GM19328 (cell line): ENCODE data around the gene YJU2.
"Not testable (repeated sequence)": the region's sequence is repeated elsewhere in the genome, so short reads cannot be mapped to it uniquely, and the experiment has no call there.

Experiments
- ATAC-seq: cut with Tn5 transposase; IDR thresholded peaks from one replicate; pipeline ENCODE4 v1.9.1; 2021; ENCODE audit warnings: mild to moderate bottlenecking, moderate library complexity; ENCODE audit not compliant: unreplicated experiment

The YJU2 gene

GRCh38 chr19:4267101-4267900 is 20.4 kb downstream of the YJU2 start:
- no peak for ATAC-seq

- no peak for ATAC-seq
These were observed 21.3 kb downstream of the YJU2 start for GRCh38 chr19:4267901-4268815.

- ATAC-seq: no peak
These were observed 22.0 kb downstream of the YJU2 start for GRCh38 chr19:4268816-4269430.

- no peak for ATAC-seq
These were observed 26.0 kb downstream of the YJU2 start for GRCh38 chr19:4272894-4273293.

GRCh38 chr19:4274321-4274686 is 27.4 kb downstream of the YJU2 start:
- ATAC-seq: not testable (repeated sequence)

GRCh38 chr19:4277191-4277696 is 30.4 kb downstream of the YJU2 start:
- no peak for ATAC-seq

- ATAC-seq: no peak
These were observed 31.1 kb downstream of the YJU2 start for GRCh38 chr19:4278010-4278409.

- ATAC-seq: no peak
These were observed 31.8 kb downstream of the YJU2 start, which contains the start of gene SHD for GRCh38 chr19:4278419-4279266. Gene SHD (plus strand): TSS chr19:4279266. CDS start chr19:4280064, 798 bp downstream.

GRCh38 chr19:4279267-4279529 is 32.3 kb downstream of the YJU2 start:
- ATAC-seq: no peak

GRCh38 chr19:4279530-4280422 is 32.9 kb downstream of the YJU2 start:
- no peak for ATAC-seq

GRCh38 chr19:4284176-4284958 is 37.5 kb downstream of the YJU2 start:
- no peak for ATAC-seq

- ATAC-seq: no peak
These were observed 38.1 kb downstream of the YJU2 start for GRCh38 chr19:4284974-4285373.

- not testable (repeated sequence) for ATAC-seq
These were observed 39.3 kb downstream of the YJU2 start for GRCh38 chr19:4286141-4286540.

GRCh38 chr19:4288091-4288777 is 41.4 kb downstream of the YJU2 start:
- no peak for ATAC-seq

- no peak for ATAC-seq
These were observed 44.4 kb downstream of the YJU2 start for GRCh38 chr19:4291184-4291732.

- ATAC-seq: no peak
These were observed 45.6 kb downstream of the YJU2 start for GRCh38 chr19:4292515-4292914.

GRCh38 chr19:4294389-4294788 is 47.5 kb downstream of the YJU2 start:
- no peak for ATAC-seq
